CD1c-positive myeloid dendritic cell (primary cell): ENCODE measurements around the gene MAMLD1.

Source experiments
- DNase-seq: peaks from one replicate; pipeline ENCODE4 v3.0.0-alpha.2; 2016; ENCODE audit errors: extremely low spot score

The MAMLD1 gene

DNA sequence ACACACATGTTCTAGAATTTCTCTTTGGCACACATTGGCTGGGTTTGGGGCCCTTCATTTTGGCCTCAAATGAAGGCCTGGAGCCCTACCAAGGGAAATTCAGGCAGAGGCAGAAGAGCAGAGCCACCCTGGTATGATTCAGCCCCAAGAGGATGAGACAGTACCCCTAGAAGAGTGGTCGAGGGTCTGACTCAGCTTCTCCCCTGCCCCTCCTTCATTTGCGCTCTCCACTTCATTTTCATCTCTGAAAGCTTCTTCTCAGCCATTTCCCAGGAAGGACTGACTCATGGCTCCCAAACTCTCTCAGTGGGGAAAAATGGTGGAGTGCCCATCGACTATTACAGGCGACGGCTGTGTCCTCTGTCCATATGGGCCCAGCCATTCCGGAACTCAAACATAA is 43.5 kb downstream of the MAMLD1 start:
- DNase-seq = no peak

DNA sequence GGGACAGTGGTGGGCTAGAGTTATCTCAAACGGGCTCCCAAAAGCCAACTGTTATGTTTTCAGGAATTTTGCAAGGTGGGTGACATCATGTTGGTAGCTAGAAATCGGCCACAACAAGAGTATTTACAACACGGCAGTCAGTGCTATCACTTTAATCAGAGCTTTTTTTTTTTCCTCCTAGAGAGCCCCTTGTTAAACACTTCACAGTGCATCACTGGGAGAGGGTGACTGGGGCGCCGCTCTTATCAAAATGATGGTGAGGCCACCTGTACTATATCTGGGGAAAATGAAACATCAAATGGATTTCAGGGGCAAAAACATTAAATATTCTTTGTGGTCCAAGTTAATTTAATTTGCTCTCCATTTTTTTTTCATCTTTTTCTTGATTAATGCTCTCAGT is 44.9 kb downstream of the MAMLD1 start:
- DNase-seq = no peak

DNA sequence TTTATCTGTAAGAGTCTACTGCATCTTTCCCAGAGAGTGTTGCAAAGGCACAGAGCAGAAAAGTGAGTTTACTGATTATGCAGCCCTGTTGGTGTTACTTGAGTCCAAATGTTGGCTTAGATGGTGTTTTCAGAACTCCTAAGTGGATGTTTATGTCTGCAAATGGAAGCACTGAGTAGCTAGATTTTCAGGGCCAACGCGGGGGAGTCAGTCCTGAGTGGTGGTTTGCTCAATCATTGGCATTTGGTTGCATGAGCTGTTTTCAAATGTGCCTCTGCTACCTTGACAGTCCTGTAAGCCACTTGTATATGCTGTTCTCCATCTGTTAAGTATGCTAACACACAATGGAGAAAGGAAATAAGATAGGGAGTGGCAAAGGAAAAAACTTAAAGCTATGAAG is 45.4 kb downstream of the MAMLD1 start:
- no peak for DNase-seq

- no peak for DNase-seq
These were observed 46.4 kb downstream of the MAMLD1 start for GRCh38 chrX:150409486-150409885.

GRCh38 chrX:150409964-150410363 is 46.8 kb downstream of the MAMLD1 start:
- no peak for DNase-seq

DNA sequence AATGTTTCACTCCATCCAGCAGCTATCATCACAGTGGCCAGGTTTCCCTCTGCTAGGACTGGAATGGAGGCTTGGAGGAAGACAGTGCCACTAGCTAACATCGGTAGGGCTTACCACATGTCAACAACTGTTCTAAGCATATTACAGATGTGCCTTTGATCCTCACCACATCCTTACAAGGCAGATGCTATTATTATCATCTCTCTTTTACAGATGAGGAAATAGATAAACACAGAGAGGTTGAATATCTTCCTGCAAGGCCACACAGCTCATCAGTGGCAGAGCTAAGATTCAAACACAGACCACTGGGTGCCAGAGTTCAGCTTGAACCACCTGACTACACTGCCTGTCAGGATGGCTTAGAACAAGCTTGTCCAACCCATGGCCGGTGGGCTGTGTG is 47.4 kb downstream of the MAMLD1 start:
- no peak for DNase-seq

- DNase-seq = no peak
These were observed 48.5 kb downstream of the MAMLD1 start for GRCh38 chrX:150411656-150412055.

DNA sequence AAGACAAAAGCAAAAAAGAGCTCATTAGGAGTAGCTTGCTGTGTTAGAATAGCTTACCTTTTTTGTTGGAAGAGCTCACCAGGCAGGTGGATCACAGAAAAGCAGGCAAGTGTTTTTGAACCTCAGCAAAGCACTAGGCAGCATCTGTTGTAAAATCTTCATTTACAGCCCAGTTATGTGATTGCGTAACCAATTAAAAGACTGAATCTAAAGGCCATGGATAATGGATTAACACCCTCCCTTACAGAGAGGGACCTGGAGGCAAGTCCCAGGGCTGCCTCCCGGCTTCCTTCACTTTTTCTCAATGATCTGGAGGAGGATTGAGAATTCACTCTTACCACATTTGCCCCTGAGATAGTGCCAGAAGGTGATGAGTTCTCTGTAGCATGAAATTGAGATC is 51.1 kb downstream of the MAMLD1 start:
- DNase-seq = no peak

DNA sequence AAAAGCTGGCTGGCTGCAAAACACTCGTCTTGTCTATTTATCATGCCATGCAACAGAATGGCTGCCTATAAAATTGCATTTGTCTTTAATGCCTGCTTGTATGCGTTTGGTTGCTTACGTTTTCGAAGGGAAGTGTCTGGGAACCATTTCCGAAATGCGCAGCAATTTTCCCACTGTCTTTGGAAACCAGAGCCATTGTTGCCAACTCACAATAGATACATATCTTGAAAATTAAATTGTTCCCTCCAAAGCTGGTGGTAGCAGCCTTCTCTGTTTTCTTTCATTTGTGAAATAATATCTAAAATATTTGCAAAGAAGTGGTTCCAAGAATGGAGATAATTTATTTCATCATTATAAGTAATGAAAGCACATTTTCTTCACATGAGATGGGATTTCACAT is 53.4 kb downstream of the MAMLD1 start:
- no peak for DNase-seq

GRCh38 chrX:150421816-150422215 is 58.7 kb downstream of the MAMLD1 start:
- DNase-seq = no peak

- DNase-seq = peak; percentile 61
These were observed 66.5 kb downstream of the MAMLD1 start for GRCh38 chrX:150429594-150429993.

- no peak for DNase-seq
These were observed 73.1 kb downstream of the MAMLD1 start for GRCh38 chrX:150436195-150436594.

DNA sequence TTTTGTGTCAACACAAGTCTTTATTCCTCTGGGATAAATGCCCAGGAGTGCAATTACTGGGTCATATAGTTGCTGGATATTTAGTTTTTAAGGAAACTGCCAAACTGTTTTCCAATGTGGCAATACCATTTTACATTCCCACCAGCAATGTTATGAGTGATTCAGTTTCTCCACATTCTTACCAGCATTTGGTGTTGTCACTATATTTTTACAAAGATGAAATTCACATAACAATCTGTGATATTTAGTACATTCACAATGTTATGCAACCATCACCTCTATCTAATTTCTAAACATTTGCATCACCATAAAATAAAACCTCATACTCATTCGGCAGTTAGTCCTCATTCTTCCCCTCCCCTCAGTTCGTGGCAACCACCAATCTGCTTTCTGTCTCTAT is 75.0 kb downstream of the MAMLD1 start:
- DNase-seq = no peak

DNA sequence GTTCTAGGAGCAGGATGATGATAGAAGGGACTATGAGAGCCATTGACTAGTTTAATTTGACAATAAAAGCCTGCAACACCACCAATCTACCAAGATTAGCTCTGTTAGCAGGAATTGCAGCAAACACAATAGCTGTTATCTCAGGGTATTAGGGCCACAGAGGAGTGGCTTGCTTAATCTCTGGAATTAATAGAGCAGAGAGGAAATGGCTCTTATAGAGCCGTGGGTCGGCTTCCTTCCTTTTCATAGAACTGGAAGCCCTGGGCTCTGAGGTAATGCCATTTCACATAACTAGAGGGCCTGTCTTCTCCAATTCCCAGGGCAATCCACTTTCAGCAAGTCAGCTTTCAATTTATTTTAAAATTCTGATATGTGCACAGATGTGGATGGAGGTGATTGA is 83.0 kb downstream of the MAMLD1 start:
- peak; percentile 53 for DNase-seq

- no peak for DNase-seq
These were observed 83.9 kb downstream of the MAMLD1 start for GRCh38 chrX:150446995-150447394.

GRCh38 chrX:150449313-150449712 is 86.2 kb downstream of the MAMLD1 start:
- no peak for DNase-seq

DNA sequence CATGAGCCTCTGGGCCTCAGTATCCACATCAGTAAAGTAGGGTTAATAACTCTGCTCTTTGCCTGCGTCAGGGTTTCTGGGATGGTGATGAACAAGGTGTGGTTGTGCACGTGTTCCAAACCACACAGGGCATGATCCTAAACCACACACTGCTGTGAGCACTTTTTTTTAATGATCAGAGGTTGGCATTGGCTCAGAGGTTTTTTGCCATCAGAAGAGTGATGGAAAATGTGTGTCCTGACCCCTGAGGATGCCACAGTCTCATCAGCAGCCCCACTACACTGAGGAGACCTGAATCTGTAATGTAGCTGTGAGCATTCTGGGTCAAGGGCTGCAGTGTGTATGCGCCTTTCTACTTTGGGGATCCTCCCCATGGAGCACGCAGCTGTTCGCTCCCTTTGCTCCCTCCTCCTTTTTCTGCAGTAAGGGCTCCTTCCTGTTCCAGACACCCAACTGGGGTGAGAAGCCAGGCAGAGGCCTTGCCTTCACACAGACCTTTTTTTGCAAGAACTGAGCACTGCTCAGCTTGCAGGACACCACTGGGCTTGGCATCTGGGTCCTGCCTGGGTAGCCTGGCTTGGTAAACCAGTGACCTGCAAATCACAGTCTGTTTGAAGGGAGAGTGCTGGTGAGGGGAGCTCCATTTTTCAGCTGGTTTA is 87.5 kb downstream of the MAMLD1 start:
- DNase-seq = no peak

- DNase-seq = no peak
These were observed 88.8 kb downstream of the MAMLD1 start for GRCh38 chrX:150451953-150452352.

DNA sequence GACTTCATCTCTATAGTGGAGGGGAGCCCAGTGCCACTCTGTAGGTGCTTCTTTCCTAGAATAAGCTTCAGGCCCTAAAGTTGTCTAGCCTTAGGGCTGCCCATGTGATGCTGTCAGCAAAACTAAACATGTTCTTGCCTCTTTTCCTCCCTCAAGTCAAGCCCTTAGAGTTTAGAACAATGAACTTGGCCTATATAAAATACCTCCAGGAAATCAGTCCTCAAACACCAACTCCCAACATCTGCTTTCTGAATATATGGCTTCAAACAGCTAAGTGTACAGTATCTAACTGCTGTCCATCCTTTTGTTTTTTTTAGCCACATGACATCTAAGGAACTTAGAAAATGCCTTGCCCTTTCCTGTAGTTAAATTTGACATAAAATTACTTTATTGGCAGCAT is 91.0 kb downstream of the MAMLD1 start:
- DNase-seq = no peak

DNA sequence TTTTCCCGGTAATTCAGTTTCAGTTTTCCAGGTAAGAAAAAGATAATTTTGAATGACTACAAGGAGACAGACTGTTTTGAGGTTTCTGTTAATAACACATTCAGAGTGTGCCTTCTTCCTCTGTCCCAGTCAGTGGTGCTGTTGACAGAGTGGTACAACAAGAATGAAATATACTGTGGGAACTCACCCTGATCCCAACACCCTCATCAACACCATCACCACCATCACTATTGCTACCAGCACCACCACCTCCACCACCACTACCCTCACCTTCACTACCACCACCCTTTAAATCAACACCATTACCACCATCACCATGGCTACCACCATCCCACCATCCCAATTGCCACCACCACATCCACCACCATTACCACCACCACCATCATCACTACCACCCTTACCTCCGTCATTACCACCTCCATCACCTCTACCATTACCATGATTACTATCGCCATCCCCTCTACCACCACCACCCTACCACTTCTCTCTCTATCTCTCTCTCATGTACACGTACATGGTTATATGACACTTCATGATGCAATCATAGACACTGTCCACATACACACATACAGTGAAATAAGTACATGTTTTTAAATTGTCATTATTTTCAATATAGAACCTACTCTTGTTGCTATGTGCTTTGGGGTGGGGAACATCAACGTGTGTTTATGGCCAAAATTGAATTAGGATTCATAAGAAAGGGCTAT is 91.5 kb downstream of the MAMLD1 start:
- no peak for DNase-seq

- DNase-seq = no peak
These were observed 92.1 kb downstream of the MAMLD1 start for GRCh38 chrX:150455215-150455608.

DNA sequence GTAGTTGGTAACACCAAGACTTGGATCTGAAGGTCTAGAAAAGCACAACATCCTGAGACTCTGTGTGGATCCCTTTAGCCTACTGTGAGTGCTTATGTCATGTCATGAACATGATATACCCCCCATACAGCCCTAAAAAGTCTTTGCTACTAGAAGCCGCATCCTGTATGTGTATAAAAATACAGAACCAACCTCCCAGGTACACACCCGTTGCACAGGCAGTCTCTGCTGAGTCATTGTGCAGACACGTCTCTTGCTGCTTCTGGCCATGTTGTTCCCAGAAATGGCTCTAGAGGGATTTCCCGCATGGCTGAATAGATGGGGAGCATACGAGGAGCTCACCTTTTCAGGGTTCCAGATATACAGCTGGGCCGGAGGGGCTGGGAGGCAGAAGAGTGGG is 93.3 kb downstream of the MAMLD1 start:
- DNase-seq = no peak

- no peak for DNase-seq
These were observed 93.8 kb downstream of the MAMLD1 start for GRCh38 chrX:150456941-150457340.

- no peak for DNase-seq
These were observed 96.1 kb downstream of the MAMLD1 start for GRCh38 chrX:150459196-150459595.
